Tibial nerve (tissue), 4 donors: ENCODE results near the gene KCNA10. TPM values are rescaled to one million over a fixed set of nuclear protein-coding genes. Genes with fewer than 3 reads are reported as not detected.

Experiments used
- DNase-seq, 2 donors: peaks; one replicate each; pipeline ENCODE4 v3.0.0-alpha.2; 2019; ENCODE audit warnings: low spot score in 2 of 2
- H3K27ac ChIP-seq, 4 donors: fragments of 200-600 bp; sonication (generic) in 3 of 4; one replicate each; pipeline ENCODE4 v1.5.1; 2017 to 2019; ENCODE audit warnings: mild to moderate bottlenecking in 1 of 4
- H3K27me3 ChIP-seq, 2 donors: fragments of 200-600 bp; sonication (generic) in 1 of 2; one replicate each; pipeline versions ENCODE4 v1.5.1 to v1.6.0; 2017 to 2019
- H3K36me3 ChIP-seq, 3 donors: fragments of 200-600 bp; sonication (generic); one replicate each; pipeline ENCODE4 v1.5.1; 2018 to 2019
- H3K4me1 ChIP-seq, 4 donors: fragments of 200-600 bp; sonication (generic) in 3 of 4; one replicate each; pipeline ENCODE4 v1.5.1; 2017 to 2019
- H3K4me3 ChIP-seq, 4 donors: fragments of 200-600 bp; sonication (generic) in 3 of 4; one replicate each; pipeline ENCODE4 v1.5.1; 2017 to 2019; ENCODE audit warnings: mild to moderate bottlenecking in 1 of 4, moderate library complexity in 1 of 4
- H3K9me3 ChIP-seq, 4 donors: fragments of 200-600 bp; sonication (generic) in 3 of 4; one replicate each; pipeline ENCODE4 v1.5.1; 2017 to 2019
- EP300 ChIP-seq, 2 donors: sonication (generic); formaldehyde crosslinking; IDR thresholded peaks; one replicate each; pipeline ENCODE4 v1.6.1; 2017; ENCODE audit warnings: antibody characterized with exemption in 2 of 2, mild to moderate bottlenecking in 1 of 2
- POLR2A ChIP-seq, 2 donors: fragments of 450-650 bp; IDR thresholded peaks; one replicate each; pipeline ENCODE4 v1.6.1; 2017; ENCODE audit warnings: antibody characterized with exemption in 2 of 2, mild to moderate bottlenecking in 2 of 2, moderate library complexity in 2 of 2
- WGBS, 2 donors: methylation state at CpG; one replicate each; pipeline ENCODE4 v1.1.5; 2018; 5-methylcytosine and 5-hydroxymethylcytosine counted together
- total RNA-seq, 4 donors: library from RNA; depleted of rRNA; stranded (reverse); fragments of >200 nt; gene quantifications; one replicate each; pipeline ENCODE4 v1.1.0, GENCODE V29; 2016
- TF ChIP-seq, protein P1 (sequence below), 5 experiments: fragments of 200-600 bp in 3 of 5; fragments of 450-650 bp in 2 of 5; sonication (generic) in 3 of 5; IDR thresholded peaks; one replicate each; pipeline ENCODE4 v1.5.1; 2016 to 2019; ENCODE audit warnings: antibody characterized with exemption in 5 of 5, mild to moderate bottlenecking in 3 of 5, moderate library complexity in 2 of 5

The KCNA10 gene
- total RNA-seq, 4 donors from 2014 or later: not detected

DNA sequence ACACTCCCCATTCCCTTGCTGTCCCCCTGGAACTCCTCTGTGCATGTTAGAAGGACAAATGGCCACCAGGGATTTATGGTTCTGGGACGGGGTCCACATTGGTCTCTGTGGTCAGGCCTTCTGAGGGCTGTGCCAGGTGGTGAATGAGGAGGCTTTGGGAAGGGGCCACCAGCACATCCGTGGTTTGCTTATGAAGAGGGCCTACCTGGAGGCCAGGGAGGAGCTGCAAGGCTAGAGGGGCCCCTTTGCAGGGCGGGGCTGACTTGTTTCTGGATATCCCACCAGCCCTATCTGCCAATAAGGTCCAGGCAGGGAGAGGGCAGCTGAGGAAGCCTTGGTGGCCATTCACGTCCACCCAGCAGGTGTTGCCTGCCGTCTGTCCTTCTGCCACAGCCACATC is 24.9 kb downstream of the KCNA10 start:
- H3K9me3 ChIP-seq: no peaks in the 10 kb centered on the region
- TF ChIP-seq, protein P1, sequence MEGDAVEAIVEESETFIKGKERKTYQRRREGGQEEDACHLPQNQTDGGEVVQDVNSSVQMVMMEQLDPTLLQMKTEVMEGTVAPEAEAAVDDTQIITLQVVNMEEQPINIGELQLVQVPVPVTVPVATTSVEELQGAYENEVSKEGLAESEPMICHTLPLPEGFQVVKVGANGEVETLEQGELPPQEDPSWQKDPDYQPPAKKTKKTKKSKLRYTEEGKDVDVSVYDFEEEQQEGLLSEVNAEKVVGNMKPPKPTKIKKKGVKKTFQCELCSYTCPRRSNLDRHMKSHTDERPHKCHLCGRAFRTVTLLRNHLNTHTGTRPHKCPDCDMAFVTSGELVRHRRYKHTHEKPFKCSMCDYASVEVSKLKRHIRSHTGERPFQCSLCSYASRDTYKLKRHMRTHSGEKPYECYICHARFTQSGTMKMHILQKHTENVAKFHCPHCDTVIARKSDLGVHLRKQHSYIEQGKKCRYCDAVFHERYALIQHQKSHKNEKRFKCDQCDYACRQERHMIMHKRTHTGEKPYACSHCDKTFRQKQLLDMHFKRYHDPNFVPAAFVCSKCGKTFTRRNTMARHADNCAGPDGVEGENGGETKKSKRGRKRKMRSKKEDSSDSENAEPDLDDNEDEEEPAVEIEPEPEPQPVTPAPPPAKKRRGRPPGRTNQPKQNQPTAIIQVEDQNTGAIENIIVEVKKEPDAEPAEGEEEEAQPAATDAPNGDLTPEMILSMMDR (IDR thresholded peaks at IDR 0.05): no peak
- no peak for TF ChIP-seq POLR2A (IDR thresholded peaks at IDR 0.05)
- TF ChIP-seq EP300 (IDR thresholded peaks at IDR 0.05): no peak
- no peaks in the 10 kb centered on the region for H3K27me3 ChIP-seq
- 71 to 79% methylated on average over 5 of the region's 5 CpGs for WGBS, 2 donors
- no peak for DNase-seq
- no peaks in the 10 kb centered on the region for H3K4me1 ChIP-seq
- H3K27ac ChIP-seq: no peak overlapping the region
- no peaks in the 10 kb centered on the region for H3K36me3 ChIP-seq
- H3K4me3 ChIP-seq: no peak overlapping the region

DNA sequence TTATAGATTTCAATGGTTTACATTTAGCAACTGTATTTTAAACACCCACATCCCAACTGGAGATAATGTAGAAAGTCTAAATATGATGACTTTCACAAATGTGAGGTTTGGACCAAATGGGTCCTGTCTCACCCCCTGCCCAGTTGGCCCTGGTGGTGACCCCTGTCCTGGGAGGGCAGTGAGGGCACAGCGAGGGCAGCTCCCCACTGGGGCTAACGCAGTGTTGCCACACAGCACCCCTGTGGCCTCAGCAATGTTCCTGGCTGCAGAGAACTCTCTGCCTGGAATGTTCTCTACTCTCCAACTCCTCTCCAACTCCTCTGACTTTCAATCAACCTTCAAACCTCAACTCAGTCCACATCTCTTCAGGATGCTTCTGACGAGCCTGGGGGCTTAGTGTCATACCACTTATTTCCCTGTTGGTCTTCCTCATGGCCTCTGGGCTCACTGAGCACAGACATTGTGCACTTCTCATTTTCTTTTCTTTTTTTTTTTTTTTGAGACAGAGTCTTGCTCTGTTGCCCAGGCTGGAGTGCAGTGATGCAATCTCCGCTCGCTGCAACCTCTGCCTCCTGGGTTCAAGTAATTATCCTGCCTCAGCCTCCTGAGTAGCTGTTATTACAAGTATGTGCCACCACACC is 25.8 kb downstream of the KCNA10 start:
- H3K36me3 ChIP-seq: no peaks in the 10 kb centered on the region
- no peak overlapping the region for H3K4me3 ChIP-seq
- no peak overlapping the region for H3K27ac ChIP-seq
- no peak for DNase-seq
- TF ChIP-seq EP300 (IDR thresholded peaks at IDR 0.05): no peak
- TF ChIP-seq, protein P1 (IDR thresholded peaks at IDR 0.05): no peak
- no peak for TF ChIP-seq POLR2A (IDR thresholded peaks at IDR 0.05)
- H3K27me3 ChIP-seq: no peaks in the 10 kb centered on the region
- 71 to 75% methylated on average over 5 of the region's 5 CpGs for WGBS, 2 donors
- H3K9me3 ChIP-seq: no peaks in the 10 kb centered on the region
- H3K4me1 ChIP-seq: no peaks in the 10 kb centered on the region

- TF ChIP-seq, protein P1 (IDR thresholded peaks at IDR 0.05): no peak
- TF ChIP-seq POLR2A (IDR thresholded peaks at IDR 0.05) (no peak), EP300 (IDR thresholded peaks at IDR 0.05) (no peak)
- Histone ChIP-seq H3K27me3 (no peaks in the 10 kb centered on the region), H3K9me3 (no peaks in the 10 kb centered on the region), H3K4me3 (no peak overlapping the region), H3K36me3 (no peaks in the 10 kb centered on the region), H3K27ac (no peak overlapping the region), H3K4me1 (no peaks in the 10 kb centered on the region)
- 90 to 96% methylated on average over 7 of the region's 7 CpGs for WGBS, 2 donors
- DNase-seq: no peak
Measured at GRCh38 chr1:110492573-110492972, 26.4 kb downstream of the KCNA10 start.

DNA sequence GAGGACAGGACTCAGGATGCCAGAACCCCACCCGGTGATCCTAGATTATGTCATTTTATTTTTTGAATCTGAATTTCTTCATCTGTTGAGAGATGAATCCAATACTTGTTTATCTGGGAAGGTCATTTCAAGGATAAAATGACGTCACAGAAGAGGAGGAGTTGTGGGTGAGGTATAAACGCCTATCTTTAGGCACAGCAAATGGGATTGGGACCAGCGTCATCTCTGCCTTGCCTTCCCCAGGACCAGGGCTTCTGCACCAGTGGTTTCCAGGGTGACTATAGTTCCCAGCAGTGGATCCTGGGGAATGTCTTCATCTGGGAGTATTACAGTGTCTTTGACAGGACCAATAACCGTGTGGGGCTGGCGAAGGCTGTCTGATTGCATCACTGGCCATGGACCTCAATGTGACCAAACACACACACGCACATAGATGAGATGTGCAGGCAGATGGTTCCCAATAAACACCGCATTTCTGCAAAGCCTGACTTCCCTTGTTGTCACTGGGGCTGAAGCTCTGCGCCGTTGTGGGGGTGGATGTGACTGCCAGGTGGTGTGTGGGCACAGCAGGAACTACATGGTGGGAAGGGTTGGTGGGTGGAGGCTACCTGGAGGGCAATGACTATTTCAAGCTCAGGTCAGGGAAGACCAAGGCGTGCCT is 28.1 kb downstream of the KCNA10 start:
- TF ChIP-seq, protein P1 (IDR thresholded peaks at IDR 0.05): no peak
- TF ChIP-seq POLR2A (IDR thresholded peaks at IDR 0.05): no peak
- no peak for TF ChIP-seq EP300 (IDR thresholded peaks at IDR 0.05)

GRCh38 chr1:110489973-110490542 is 28.9 kb downstream of the KCNA10 start:
- WGBS, 2 donors: 78 to 81% methylated on average over 14 of the region's 14 CpGs
- no peaks in the 10 kb centered on the region for H3K27me3 ChIP-seq
- no peaks in the 10 kb centered on the region for H3K9me3 ChIP-seq
- H3K4me1 ChIP-seq: no peaks in the 10 kb centered on the region
- H3K27ac ChIP-seq: no peak overlapping the region
- DNase-seq: no peak
- TF ChIP-seq, protein P1 (IDR thresholded peaks at IDR 0.05): no peak
- no peak for TF ChIP-seq POLR2A (IDR thresholded peaks at IDR 0.05)
- TF ChIP-seq EP300 (IDR thresholded peaks at IDR 0.05): no peak
- no peak overlapping the region for H3K4me3 ChIP-seq
- H3K36me3 ChIP-seq: no peaks in the 10 kb centered on the region

More for the DNA sequence above, 28.1 kb downstream of the KCNA10 start:
- H3K27ac ChIP-seq: no peak overlapping the region
- no peaks in the 10 kb centered on the region for H3K9me3 ChIP-seq
- no peaks in the 10 kb centered on the region for H3K4me1 ChIP-seq
- WGBS, 2 donors: 65 to 70% methylated on average over 9 to 11 of the region's 11 CpGs
- H3K27me3 ChIP-seq: no peaks in the 10 kb centered on the region
- H3K36me3 ChIP-seq: no peaks in the 10 kb centered on the region
- no peak overlapping the region for H3K4me3 ChIP-seq
- DNase-seq: no peak
